Bronchial epithelial cell (primary cell): ENCODE measurements around the gene ACP2. TPM values are rescaled to one million over a fixed set of nuclear protein-coding genes. Genes with fewer than 3 reads are reported as not detected.

Experiments
- DNase-seq: peaks from one replicate; pipeline ENCODE4 v3.0.0-alpha.2; 2010; ENCODE audit warnings: low read depth
- FAIRE-seq: peaks from 2 replicates; lab custom pipeline; 2011; peaks lifted over from hg19 to GRCh38; lab: Jason Lieb, UNC
- H3K27me3 ChIP-seq: 2 replicates; pipeline ENCODE4 v1.5.1; 2011; ENCODE audit warnings: low read length; ENCODE audit not compliant: control insufficient read depth, insufficient read depth
- H3K36me3 ChIP-seq: 2 replicates; pipeline ENCODE4 v1.5.1; 2011; ENCODE audit warnings: low read length; ENCODE audit not compliant: control insufficient read depth, insufficient read depth
- H3K4me3 ChIP-seq: 2 replicates; pipeline ENCODE4 v1.5.1; 2011; ENCODE audit warnings: mild to moderate bottlenecking, low read depth, low read length, control low read depth
- total RNA-seq: library from RNA; depleted of rRNA; stranded (reverse); fragments of >200 nt; gene quantifications from 2 replicates; pipeline ENCODE4 v1.2.1, GENCODE V29; 2014
- TF ChIP-seq, protein P1 (sequence below): IDR thresholded peaks from 2 replicates; pipeline ENCODE4 v1.5.1; 2011; ENCODE audit warnings: mild to moderate bottlenecking, moderate library complexity, low read length, control low read depth, inconsistent platforms; ENCODE audit not compliant: insufficient read depth, severe bottlenecking

ACP2 gene
- total RNA-seq, 1 donor from 2014 or later = 8.4 TPM

DNA sequence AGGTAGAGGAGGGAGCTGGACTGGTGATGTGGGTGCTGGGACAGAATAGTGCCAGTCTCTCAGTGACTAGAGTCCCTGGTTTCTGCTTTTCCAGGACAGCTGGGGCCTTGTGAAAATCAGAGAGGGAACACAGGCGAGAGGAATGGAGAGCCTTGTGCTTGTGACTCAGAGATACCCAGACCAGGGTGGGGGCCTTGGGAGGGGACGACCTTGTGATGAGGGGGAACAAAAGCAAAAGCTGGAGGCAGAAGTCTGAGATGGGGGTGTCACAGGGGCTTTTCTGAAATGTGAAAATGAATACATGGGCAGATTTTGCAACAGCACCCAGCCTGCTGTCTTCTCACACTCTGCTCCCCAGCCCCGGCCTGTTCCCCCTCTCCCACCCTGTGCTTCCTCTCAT, 5.8 kb upstream of the ACP2 start:
- H3K4me3 ChIP-seq = no peak overlapping the region
- H3K36me3 ChIP-seq = no peaks in the 10 kb centered on the region
- DNase-seq (no peak), FAIRE-seq (no peak)
- H3K27me3 ChIP-seq = no peaks in the 10 kb centered on the region
- TF ChIP-seq, protein P1, sequence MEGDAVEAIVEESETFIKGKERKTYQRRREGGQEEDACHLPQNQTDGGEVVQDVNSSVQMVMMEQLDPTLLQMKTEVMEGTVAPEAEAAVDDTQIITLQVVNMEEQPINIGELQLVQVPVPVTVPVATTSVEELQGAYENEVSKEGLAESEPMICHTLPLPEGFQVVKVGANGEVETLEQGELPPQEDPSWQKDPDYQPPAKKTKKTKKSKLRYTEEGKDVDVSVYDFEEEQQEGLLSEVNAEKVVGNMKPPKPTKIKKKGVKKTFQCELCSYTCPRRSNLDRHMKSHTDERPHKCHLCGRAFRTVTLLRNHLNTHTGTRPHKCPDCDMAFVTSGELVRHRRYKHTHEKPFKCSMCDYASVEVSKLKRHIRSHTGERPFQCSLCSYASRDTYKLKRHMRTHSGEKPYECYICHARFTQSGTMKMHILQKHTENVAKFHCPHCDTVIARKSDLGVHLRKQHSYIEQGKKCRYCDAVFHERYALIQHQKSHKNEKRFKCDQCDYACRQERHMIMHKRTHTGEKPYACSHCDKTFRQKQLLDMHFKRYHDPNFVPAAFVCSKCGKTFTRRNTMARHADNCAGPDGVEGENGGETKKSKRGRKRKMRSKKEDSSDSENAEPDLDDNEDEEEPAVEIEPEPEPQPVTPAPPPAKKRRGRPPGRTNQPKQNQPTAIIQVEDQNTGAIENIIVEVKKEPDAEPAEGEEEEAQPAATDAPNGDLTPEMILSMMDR = no peak

DNA sequence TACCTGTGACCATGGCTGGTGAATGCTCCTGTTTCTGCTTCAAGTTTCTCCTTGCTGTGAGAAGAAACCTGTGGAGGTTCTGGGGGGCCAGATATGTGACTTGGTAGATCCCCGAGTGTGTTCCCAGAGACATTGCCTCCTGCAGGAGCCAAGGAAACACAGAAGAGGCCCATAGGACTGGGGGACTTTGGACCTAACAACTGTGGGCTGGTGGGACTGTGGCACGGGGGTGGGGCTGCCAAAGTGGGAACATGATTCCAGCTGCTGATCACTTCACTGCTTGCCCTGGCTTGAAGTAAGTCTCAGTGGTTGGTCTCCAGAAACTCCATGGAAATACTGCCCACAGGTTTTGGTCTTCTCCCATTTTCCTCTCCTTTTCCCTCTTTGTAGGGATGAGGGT, 5.0 kb upstream of the ACP2 start:
- FAIRE-seq (no peak), DNase-seq (no peak)
- TF ChIP-seq, protein P1 = no peak
- Histone ChIP-seq H3K36me3 (no peaks in the 10 kb centered on the region), H3K4me3 (no peak overlapping the region), H3K27me3 (no peaks in the 10 kb centered on the region)

DNA sequence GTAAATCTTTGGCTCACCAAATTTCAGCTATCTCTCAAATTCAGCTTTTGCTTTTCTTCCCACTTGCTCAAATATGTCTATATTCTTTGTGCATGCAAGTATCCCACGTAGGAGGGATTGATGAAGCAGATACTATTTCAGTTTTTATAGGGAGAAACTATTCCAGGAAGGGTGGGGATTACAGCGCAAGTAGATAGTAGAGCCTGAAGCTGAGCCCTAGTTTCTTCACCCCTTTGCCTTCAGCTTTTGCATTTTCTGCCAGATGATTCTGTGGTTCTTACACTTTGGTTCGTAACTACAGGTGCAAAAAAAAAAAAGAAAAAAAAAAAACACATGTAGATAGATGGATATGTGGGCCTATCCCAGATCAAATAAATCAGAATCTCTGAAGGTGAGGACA, 3.1 kb upstream of the ACP2 start:
- TF ChIP-seq, protein P1 = no peak
- DNase-seq (no peak), FAIRE-seq (no peak)
- H3K36me3 ChIP-seq = peaks cover 2% of the 10 kb centered on the region
- no peak overlapping the region for H3K4me3 ChIP-seq
- no peaks in the 10 kb centered on the region for H3K27me3 ChIP-seq

DNA sequence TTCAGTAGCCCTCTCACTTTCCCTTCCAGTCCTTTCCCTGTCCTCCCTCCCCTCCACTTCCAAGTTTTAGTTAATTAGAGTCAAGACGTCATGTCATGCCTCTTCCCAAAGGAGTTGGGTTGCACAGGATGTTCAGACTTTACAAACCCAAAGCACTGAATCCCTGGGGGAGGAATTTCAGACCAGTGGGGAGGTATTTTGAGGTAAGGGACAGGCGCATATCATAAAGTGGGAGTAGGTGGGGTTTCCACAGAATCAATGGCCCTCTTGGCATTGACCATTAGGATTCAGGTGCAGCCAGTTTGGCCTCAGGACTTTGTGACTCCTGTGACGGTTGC, 733 bp upstream of the ACP2 start:
- DNase-seq = no peak
- no peak for FAIRE-seq
- Histone ChIP-seq H3K36me3 (peaks cover 13% of the 10 kb centered on the region), H3K27me3 (no peaks in the 10 kb centered on the region), H3K4me3 (peak overlapping the region; percentile 69)
- TF ChIP-seq, protein P1 = no peak

DNA sequence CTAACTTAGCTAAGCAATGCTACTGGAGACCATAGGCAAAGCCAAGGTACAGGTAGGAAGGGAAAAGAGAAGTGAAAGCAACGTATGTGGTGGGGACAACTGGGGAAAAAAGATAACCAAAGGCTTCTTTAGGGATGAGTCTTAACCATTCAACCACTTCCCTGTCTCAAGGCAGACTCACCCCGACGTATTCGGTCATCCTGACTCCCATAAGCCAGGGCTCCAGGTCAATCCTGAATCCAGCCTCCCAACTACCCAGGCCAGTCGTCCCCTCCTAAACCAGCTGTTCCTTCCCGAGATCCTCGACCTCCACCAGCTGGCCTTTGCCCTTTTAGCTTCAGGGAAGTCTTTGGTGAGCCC, 330 bp downstream of the ACP2 start:
- DNase-seq (no peak), FAIRE-seq (no peak)
- Histone ChIP-seq H3K36me3 (peaks cover 13% of the 10 kb centered on the region), H3K27me3 (no peaks in the 10 kb centered on the region), H3K4me3 (peak overlapping the region; percentile 69)
- TF ChIP-seq, protein P1 = no peak

DNA sequence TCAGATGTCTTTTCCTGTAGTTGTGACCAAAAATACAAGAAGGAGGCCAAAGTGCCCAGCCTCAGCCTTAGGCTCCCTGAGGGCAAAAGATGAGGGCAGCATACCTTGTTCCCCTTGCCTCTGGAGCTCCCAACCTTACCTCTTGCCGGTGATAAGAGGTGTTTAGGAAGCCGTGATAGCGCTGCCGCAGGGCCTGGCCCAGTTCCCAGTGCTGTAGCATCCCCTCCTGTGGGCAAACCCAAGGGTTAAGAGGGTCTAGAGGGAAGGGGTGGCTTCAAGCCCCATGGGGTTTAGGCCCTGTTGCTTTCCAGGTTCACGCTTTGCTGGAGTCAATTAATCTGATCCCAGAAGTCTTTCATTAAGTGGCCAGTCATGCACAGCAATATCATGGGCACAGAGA, 1.1 kb downstream of the ACP2 start:
- no peak overlapping the region for H3K4me3 ChIP-seq
- no peak for DNase-seq
- peaks cover 17% of the 10 kb centered on the region for H3K36me3 ChIP-seq
- no peak for FAIRE-seq
- no peaks in the 10 kb centered on the region for H3K27me3 ChIP-seq
- TF ChIP-seq, protein P1 = no peak
